ENCODE results near the gene USP2.
"Not testable (repeated sequence)": the region's sequence is repeated elsewhere in the genome, so short reads cannot be mapped to it uniquely, and the experiment has no call there.

The USP2 gene

DNA sequence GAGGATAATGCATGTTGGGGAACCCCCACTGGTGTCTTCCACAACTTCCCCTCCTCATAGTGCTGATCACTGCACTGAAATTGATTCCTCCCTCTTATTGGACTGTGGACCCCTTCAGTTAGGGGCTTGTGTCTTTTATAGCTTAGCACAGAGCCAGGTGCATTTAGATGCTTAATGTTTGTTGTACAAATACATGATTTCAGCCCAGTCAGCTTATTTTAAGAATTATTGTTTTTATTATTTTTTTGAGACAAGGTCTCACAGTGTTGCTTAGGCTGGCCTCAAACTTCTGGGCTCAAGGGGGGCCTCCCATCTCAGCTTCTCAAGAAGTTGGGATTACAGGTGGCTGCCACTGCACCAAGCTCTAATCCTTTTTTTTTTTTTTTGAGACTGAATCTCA lies 33.2 kb upstream of the USP2 start:
- no peak overlapping the region for H3K4me3 ChIP-seq (ENCODE audit: low read depth, low read length)

DNA sequence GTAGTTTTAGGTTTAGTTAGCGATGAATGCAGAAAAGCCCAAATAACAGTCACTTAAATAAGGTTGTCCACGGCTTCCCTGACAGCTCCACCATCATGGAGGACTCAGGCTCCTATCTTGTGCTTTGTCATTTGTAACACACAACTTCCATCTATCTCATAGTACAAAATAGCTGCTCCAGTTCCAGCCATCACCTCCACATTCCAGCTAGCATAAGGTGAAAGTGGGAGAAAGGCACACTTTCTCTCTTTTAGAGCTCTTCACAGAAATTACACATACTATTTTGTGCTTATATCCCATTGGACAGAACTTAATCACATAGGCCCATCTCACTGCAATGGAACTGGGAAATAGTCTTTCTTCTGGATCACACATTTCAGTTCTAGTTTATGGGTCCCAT lies 32.8 kb upstream of the USP2 start:
- H3K4me3 ChIP-seq (ENCODE audit: low read depth, low read length), result no peak overlapping the region

DNA sequence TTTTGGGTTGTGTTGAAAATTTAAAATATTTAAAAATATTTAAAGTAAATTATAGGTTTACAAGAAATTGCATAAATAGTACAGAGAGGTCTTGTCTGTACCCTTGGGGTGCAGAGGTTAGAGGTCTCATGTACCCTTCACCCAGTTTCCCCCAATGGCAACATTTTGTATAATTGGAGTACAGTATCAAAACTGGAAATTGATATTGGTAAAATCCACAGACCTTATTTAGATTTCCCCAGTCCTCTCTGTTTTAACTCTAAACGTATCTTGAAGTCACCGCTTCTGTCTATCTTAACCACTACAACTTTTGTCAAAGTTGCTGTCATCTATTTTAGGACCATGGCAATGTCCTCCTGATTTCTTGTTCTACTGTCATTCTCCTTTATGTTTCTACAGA lies 30.6 kb upstream of the USP2 start:
- no peak overlapping the region for H3K4me3 ChIP-seq (ENCODE audit: low read depth, low read length)

DNA sequence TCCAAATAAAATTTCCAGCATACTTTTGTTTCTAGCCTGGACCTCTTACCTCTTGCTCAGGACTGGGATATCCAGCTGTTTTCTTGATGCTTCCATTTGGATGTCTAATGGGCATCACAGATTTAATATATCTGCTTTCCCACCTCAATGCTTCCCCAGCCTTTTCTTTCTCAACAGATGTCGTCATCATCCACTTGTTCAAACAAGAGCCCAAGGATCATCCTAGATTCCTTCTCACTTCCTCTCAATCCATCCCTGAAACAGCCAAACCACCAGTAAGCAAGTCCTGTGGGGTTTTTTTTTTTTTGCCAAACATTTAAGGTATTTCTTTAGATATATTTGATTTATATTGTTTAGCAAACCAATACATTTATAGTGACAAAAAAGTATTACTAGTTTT lies 29.0 kb upstream of the USP2 start:
- no peak overlapping the region for H3K4me3 ChIP-seq (ENCODE audit: low read depth, low read length)

DNA sequence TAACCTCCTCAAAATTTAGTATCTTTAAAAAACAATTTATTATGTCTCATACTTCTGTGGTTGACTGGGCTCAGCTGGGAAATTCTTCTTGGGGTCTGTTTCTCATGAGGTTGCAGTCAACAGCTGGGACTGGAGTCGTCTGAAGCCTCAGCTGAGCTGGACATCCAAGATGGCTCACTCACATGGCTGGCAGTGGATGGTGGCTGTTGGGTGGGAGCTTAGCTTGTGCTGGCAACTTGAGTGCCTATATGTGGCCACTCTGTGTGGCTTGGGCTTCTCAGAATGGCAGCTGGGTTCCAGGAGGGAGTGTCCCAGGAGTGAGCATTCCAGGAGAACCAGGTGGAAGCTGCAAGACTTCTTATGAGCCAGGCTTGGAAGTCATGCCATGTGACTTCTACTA lies 28.2 kb upstream of the USP2 start:
- no peak overlapping the region for H3K4me3 ChIP-seq (ENCODE audit: low read depth, low read length)

DNA sequence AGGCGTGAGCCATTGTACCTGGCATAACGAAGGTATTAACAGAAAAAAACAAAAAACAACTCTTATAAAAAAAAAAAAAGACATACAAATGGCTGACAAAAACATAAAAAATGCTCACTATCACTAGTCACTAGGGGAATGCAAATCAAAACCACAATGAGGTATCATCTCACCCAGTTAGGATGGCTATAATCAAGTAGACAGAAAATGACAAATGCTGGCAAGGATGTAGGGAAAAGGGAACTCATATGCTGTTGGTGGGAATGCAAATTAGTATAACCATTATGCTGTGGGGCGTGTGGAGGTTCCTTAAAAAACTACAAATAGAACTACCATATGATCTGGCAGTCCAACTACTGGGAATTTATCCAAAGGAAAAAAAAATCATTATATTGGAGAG lies 24.5 kb upstream of the USP2 start:
- no peak overlapping the region for H3K4me3 ChIP-seq (ENCODE audit: low read depth, low read length)

DNA sequence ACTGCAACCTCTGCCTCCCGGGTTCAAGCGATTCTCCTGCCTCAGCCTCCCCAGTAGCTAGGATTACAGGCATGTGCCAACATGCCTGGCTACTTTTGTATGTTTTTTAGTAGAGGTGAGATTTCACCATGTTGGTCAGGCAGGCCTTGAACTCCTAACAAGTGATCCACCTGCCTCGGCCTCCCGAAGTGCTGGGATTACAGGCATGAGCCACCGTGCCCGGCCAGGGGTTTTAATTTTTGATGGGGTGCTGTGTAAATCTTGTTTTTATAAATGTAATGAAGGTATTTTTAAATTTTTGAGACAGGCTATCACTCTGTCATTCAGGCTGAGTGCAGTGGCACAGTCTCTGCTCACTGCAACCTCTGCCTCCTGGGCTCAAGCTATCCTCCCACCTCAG lies 24.0 kb upstream of the USP2 start:
- not testable (repeated sequence) for H3K4me3 ChIP-seq (ENCODE audit: low read depth, low read length)

DNA sequence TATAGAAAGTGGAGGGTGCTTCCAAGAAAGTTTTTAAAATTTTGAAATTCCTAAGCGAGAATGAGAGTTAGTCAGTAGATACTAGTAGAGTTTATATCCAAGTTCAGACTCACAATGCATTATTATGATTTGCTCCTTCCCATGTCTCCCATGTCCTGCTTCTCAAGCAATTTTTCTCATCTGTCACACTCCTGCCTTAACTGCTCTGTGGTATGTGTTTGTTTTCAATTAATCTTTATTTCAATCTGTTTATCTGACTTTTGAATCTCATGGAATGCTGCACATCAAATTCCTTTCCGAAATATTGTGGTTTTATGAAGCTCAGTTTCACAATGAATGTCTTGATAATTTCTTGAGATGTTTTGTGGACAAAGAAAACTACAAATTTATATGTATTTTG lies 23.4 kb upstream of the USP2 start:
- H3K4me3 ChIP-seq (ENCODE audit: low read depth, low read length), result no peak overlapping the region

DNA sequence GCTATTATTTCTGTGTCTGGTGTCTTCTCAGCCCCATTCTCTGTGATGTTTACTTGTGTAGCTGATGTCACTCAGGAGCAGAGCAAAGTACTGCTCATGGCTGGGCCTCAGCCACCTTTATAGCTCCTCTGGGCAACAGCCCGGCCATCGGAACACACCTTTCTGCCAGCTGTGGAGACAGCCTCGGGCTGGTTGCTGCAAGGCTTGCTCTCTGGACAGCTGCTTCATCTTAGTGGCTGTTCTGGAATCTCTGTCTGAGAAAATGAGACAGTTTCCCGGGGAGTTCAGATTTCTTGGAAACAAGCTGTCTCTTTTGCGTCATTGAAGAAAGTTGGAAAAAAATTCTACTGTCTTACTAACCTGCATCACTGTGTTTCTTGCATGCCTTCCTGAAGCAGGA lies 21.5 kb upstream of the USP2 start:
- H3K4me3 ChIP-seq (ENCODE audit: low read depth, low read length), result no peak overlapping the region

DNA sequence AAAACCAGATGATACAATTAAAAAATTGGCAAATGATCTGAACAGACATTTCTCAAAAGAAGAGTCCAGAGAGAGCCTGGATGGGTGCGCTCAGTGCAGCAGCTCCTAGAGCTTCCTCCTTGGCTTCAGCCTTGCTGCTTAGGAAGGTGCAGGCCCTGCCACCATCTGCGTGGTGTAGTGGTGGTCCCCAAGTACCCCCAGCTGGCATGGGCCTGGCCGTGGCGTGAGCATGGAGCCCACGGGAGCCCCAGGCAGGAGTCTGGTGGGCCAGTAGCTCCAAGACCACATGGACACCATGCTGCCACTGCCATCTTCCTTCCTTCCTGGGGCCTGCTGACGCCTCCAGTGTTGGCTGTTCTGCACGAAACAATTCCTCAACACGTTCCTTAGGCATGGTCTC lies 21.0 kb upstream of the USP2 start:
- no peak overlapping the region for H3K4me3 ChIP-seq (ENCODE audit: low read depth, low read length)

DNA sequence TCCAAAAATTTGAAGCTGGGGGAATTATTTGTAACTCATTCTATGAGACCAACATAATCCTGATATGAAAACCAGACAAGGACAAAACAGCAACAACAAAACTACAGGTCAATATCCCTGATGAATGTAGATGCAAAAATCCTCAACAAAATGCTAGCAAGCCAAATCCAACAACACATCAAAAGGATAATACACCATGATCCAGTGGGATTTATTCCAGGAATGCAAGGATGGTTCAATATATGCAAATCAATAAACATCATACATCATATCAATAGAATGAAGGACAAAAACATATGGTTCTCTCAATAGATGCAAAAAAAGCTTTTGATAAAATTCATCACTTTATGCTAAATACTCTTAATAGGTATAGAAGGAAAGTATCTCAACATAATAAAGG lies 19.4 kb upstream of the USP2 start:
- H3K4me3 ChIP-seq (ENCODE audit: low read depth, low read length), result no peak overlapping the region

DNA sequence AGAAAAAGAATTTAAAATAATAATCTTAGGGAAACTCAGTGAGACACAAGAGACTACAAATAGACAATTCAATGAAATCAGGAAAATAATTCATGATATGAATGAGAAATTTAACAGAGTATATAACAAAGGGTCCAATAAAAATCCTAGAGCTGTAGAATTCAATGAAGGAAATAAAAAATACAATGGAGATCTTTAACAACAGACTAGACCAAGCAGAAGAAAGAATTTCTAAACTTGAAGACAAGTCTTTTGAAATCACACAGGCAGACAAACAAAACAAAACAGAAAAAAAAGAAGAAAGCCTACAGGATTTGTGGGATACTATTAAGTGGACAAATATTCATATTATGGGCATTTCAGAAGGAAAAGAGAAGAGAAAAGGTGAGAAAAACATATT lies 16.2 kb upstream of the USP2 start:
- no peak overlapping the region for H3K4me3 ChIP-seq (ENCODE audit: low read depth, low read length)

DNA sequence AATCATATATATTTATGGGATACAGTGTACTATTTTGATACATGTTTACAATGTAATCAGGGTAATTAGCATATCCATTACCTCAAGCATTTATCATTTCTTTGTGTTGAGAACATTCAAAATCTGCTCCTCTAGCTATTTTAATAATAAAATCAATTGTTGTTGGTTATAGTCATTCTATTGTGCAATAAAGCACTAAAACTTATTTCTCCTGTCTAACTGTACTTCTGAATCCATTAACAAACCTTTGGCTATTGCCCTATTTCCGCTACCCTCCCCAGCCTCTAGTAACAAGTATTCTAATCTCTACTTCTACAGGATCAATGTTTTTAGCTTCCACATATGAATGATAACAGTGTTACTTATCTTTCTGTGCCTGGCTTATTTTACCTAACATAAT lies 15.3 kb upstream of the USP2 start:
- no peak overlapping the region for H3K4me3 ChIP-seq (ENCODE audit: low read depth, low read length)

DNA sequence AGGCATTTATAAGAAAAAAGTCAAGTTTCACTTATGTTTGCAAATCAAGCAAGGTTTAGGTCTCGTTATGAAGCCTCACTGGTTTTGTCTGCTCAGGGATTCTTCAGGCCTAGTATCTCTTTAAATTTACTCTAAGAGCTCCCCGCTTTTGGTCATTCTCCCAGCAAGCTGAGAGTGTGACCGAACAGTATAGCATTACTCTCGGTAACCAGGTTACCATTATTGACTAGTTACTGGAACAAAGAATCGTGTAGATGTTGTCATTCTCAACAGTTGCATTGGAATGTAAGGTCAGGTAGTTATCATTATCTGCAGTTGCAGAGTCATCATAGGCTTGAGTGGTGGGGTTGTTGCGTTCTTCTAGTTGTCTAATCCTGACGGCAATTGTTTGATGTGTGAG lies 9.8 kb upstream of the USP2 start:
- H3K4me3 ChIP-seq (ENCODE audit: low read depth, low read length), result no peak overlapping the region

DNA sequence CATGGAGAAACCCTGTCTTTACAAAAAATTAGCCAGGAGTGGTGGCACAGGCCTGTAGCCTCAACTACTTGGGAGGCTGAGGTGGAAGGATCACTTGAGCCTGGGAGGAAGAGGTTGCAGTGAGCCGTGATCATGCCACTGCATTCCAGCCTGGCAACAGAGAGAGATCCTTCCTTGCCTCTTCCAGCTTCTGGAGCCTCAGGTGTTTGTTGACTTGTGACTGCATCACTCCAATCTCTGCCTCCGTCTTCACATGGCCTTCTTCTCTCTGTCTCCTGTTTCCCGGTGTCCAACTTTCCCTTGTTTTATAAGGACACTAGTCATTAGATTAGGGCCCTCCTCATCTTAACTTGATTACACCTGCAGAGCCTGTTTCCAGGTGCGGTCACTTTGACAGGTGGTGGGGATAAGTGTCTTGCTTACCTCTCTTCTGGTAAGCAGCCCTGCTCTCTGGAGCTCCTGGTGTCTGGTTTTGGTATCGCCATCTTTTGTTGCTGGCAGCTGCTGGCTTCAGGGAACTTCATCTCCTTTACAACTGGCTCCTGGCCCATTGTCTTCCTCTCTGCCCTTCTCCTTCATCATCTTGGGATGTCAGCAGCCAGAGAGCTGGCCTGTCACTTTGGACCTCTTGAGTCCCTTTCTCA lies 8.2 kb upstream of the USP2 start:
- no peak overlapping the region for H3K4me3 ChIP-seq (ENCODE audit: low read depth, low read length)

DNA sequence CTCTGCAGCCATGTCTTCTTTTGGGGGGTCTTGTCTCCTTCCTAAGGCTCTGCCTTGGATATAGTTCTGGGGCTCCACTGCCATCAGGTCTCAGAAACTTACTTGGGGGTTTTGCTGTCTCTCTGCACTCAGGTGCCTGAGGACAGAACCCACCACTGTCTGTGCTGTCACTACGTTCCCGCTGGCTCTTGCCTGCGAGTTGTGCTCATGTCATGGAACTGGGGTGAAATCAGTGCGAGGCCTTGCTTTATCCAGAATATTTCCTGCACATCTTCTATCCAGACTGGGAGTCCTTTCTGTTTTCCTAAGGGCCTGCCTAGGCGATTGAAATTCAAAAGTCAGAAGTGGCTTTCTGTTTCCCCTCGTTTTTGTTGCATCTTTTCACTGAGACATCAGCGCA lies 6.6 kb upstream of the USP2 start:
- H3K4me3 ChIP-seq (ENCODE audit: low read depth, low read length), result no peak overlapping the region

DNA sequence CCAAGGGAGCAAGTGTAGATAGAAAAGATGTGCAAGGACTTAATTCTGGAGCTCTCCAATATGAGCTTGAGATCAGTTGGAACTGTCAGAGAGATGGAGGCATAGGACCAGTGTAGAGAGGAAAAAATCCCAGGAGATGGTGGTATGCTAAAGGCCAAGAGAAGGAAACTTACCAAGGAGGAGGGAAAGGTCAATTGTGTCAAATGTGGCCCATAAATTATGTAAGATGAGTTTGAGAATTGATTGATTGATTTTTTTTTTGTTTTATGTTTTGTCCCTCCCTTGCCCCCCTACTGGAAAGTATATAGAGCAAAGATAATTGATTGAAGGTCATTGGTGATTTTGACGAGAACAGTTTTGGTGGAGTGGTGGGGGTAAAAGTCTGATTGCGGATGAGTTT lies 2.8 kb upstream of the USP2 start:
- H3K4me3 ChIP-seq (ENCODE audit: low read depth, low read length), result no peak overlapping the region

DNA sequence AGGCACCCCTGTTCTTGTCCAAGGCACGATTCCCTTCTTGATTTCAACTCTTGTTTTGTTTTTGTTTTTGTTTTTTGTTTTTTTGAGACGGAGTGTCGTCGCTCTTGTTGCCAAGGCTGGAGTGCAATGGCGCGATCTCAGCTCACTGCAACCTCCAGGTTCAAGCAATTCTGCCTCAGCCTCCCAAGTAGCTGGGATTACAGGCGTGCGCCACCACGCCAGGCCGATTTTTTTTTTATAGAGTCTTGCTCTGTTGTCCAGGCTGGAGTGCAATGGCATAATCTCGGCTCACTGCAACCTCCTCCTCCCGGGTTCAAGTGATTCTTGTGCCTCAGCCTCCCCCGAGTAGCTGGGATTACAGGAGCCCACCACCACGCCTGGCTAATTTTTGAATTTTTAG lies 1.0 kb upstream of the USP2 start:
- not testable (repeated sequence) for H3K4me3 ChIP-seq (ENCODE audit: low read depth, low read length)

DNA sequence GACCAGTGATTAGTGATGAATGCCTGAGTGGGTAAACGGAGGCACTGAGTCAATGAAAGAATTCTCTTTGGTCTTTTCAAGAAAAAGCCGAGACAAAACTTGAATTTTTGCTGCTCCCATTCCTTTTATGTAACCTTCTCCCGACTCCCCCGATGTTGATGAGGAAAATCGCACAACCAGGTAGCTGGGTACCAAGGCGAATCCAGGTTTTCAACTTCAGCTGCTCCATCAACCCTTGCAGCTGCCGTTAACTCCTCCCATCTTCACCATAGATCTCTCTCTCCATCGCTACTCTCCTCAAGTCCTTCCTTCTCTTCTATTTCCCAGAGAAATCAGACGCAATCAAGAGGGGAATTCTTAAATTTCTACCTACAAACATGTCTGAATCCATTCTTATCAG lies 611 bp upstream of the USP2 start:
- peak overlapping the region; percentile 78 for H3K4me3 ChIP-seq (ENCODE audit: low read depth, low read length)

DNA sequence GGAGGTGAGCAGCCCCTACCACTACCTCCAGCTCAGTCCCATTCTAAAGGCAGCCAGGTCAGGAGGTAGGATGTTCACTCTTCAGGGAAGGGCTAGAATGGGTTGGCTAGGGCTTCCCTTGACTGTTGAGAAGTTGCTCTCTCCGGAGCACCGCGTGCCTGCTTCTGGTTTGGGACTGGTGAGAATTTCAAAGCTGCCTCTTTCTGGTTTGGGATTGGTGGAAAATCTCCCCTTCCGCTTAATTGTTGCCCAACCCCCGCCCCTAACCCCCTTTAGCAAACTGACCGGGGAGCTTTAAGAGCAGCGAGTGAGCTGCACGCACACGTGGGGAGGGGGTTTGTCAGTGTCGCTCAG lies 686 bp downstream of the USP2 start:
- H3K4me3 ChIP-seq (ENCODE audit: low read depth, low read length), result peak overlapping the region; percentile 78

DNA sequence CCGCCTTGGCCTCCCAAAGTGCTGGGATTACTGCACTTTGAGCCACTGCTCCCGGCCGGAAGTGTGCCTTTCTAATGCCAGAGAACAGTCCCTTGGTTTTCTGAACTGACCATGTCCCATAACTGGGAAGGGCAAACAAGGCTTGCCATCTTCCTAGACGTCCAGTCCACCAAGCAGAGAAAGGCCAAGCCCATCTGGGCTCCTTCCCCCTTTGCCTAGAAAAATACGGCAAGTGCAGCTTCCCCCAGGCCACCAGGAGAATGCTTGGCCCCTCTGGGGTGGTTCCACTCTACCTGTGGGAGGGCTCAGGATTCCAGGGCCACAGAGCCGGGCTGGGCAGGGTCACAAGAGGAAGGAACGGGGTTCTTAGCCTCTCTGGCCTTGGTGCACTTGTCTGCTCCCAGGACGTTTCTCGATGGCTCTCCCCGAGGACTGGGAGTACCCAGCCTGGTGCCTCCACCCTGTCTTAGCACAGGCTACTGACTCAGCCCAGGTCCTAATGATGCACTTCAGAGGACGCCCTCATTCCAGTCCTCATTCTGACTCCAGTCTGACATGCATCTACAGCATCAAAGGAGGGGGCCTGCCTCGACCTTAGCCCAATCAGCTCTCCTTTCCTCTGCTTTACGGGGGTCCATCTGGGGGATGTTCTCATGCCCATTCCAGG lies 1.2 kb downstream of the USP2 start:
- H3K4me3 ChIP-seq (ENCODE audit: low read depth, low read length), result no peak overlapping the region

DNA sequence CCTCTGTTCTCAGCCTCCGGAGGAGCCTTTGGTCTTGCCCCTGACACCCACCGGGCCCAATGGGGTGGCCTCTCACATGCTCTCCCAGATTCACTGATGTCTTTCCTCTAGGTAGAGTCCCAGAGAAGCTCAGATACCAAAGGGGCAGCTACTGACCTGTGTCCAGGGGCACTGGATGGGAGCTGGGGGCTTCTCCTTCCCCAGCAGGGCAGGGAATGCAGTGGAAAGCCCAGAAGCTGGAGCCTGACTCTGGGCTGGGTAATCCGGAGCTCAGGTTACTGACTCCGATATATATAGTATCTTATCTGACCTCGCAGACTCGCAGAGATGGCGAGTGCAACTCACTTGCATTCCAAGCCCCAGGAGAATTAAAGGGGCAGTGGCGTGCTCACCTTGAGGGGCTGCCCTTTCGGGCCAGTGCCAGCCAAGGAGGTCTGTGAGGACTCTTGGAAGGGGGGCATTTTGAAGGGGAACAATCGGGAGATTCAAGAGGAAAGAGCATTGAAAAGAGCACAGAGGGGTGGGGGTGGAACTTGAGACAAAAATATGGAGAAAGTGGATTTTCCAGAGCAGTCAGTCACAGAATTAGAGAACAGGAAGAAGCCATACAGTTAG lies 2.5 kb downstream of the USP2 start:
- H3K4me3 ChIP-seq (ENCODE audit: low read depth, low read length), result no peak overlapping the region
